ENCODE measurements around the gene EHD2.
"Not testable (repeated sequence)": the region's sequence is repeated elsewhere in the genome, so short reads cannot be mapped to it uniquely, and the experiment has no call there.

The EHD2 gene

GRCh38 chr19:47749326-47749725 lies 36.1 kb downstream of the EHD2 start:
- no peak for DNase-seq (ENCODE audit: low read depth, low spot score)

GRCh38 chr19:47750752-47751151 lies 37.5 kb downstream of the EHD2 start:
- DNase-seq (ENCODE audit: low read depth, low spot score) = no peak

GRCh38 chr19:47752440-47753211 lies 39.4 kb downstream of the EHD2 start:
- DNase-seq (ENCODE audit: low read depth, low spot score) = no peak

- DNase-seq (ENCODE audit: low read depth, low spot score) = no peak
Observed at GRCh38 chr19:47754206-47755064, 41.2 kb downstream of the EHD2 start.

- DNase-seq (ENCODE audit: low read depth, low spot score) = no peak
Observed at GRCh38 chr19:47755065-47755761, 42.0 kb downstream of the EHD2 start.

- DNase-seq (ENCODE audit: low read depth, low spot score) = no peak
Observed at GRCh38 chr19:47755762-47756626, 42.8 kb downstream of the EHD2 start.

GRCh38 chr19:47756627-47756929 lies 43.4 kb downstream of the EHD2 start:
- no peak for DNase-seq (ENCODE audit: low read depth, low spot score)

- no peak for DNase-seq (ENCODE audit: low read depth, low spot score)
Observed at GRCh38 chr19:47756953-47757608, 43.9 kb downstream of the EHD2 start.

- no peak for DNase-seq (ENCODE audit: low read depth, low spot score)
Observed at GRCh38 chr19:47757617-47758442, 44.6 kb downstream of the EHD2 start.

GRCh38 chr19:47758443-47758804 lies 45.2 kb downstream of the EHD2 start:
- DNase-seq (ENCODE audit: low read depth, low spot score) = no peak

- DNase-seq (ENCODE audit: low read depth, low spot score) = no peak
Observed at GRCh38 chr19:47760632-47760999, 47.4 kb downstream of the EHD2 start.

GRCh38 chr19:47761566-47761965 lies 48.3 kb downstream of the EHD2 start:
- DNase-seq (ENCODE audit: low read depth, low spot score) = no peak

GRCh38 chr19:47762151-47762550 lies 48.9 kb downstream of the EHD2 start:
- DNase-seq (ENCODE audit: low read depth, low spot score) = no peak

GRCh38 chr19:47762615-47763308 lies 49.5 kb downstream of the EHD2 start:
- no peak for DNase-seq (ENCODE audit: low read depth, low spot score)

GRCh38 chr19:47764705-47765104 lies 51.5 kb downstream of the EHD2 start:
- DNase-seq (ENCODE audit: low read depth, low spot score) = not testable (repeated sequence)

GRCh38 chr19:47765523-47766358 lies 52.5 kb downstream of the EHD2 start:
- DNase-seq (ENCODE audit: low read depth, low spot score) = peak; percentile 78

GRCh38 chr19:47766359-47766620 lies 53.1 kb downstream of the EHD2 start:
- no peak for DNase-seq (ENCODE audit: low read depth, low spot score)

GRCh38 chr19:47766670-47767069 lies 53.4 kb downstream of the EHD2 start:
- no peak for DNase-seq (ENCODE audit: low read depth, low spot score)

- DNase-seq (ENCODE audit: low read depth, low spot score) = no peak
Observed at GRCh38 chr19:47767349-47767748, 54.1 kb downstream of the EHD2 start.
